ENCODE results near the gene MME. TPM values are rescaled to one million over a fixed set of nuclear protein-coding genes. Genes with fewer than 3 reads are reported as not detected.

The MME gene
- total RNA-seq, 2 experiments from 2014 or later, result 84.4 to 118 TPM

GRCh38 chr3:155089495-155089894 lies 9.4 kb downstream of the MME start:
- peaks cover 16% of the 10 kb centered on the region; the same call in 1 of the 2 replicates for H3K79me2 ChIP-seq (ENCODE audit: insufficient read depth, low read depth, low read length)
- H3K4me1 ChIP-seq (ENCODE audit: insufficient read depth, low read length, poor library complexity, severe bottlenecking), result peaks cover 40% of the 10 kb centered on the region
- POLR2A ChIA-PET, result no interaction called here
- H3K4me2 ChIP-seq (ENCODE audit: low read length), result no peak overlapping the region
- H3K9me3 ChIP-seq (ENCODE audit: low read length), result no peaks in the 10 kb centered on the region
- no peak overlapping the region for H3K27ac ChIP-seq (ENCODE audit: low read depth, low read length, poor library complexity, severe bottlenecking)
- CTCF ChIA-PET (ENCODE audit: unreplicated experiment), result no interaction called here
- no peak overlapping the region for H3K4me3 ChIP-seq (ENCODE audit: low read depth, low read length, poor library complexity, severe bottlenecking)
- no peak for DNase-seq (ENCODE audit: low spot score)
- TF ChIP-seq CTCF (conservative IDR thresholded peaks at IDR 0.05; ENCODE audit: low read length) (no peak), EZH2phosphoT487 (IDR thresholded peaks at IDR 0.05; ENCODE audit: borderline replicate concordance, low read depth, low read length) (no peak)
- no peak overlapping the region for H2AFZ ChIP-seq (ENCODE audit: low read length)
- no peaks in the 10 kb centered on the region for H3K9me2 ChIP-seq (ENCODE audit: insufficient read depth, low read length)
- H3K36me3 ChIP-seq (ENCODE audit: insufficient read depth, low read length), result peaks cover 85% of the 10 kb centered on the region
- intact Hi-C loops (cut with micrococcal nuclease; ENCODE audit: unreplicated experiment), result no loop called here
- BruUV-seq (replicated peaks), result no TSS peak
- no peaks in the 10 kb centered on the region for H4K20me1 ChIP-seq (ENCODE audit: insufficient read depth, low read length)

- DNase-seq (ENCODE audit: low spot score), result peak; percentile 79
- Histone ChIP-seq H3K4me2 (ENCODE audit: low read length) (peak overlapping the region; percentile 63), H3K79me2 (ENCODE audit: insufficient read depth, low read depth, low read length) (peaks cover 43% of the 10 kb centered on the region; the same call in 1 of the 2 replicates), H3K9me2 (ENCODE audit: insufficient read depth, low read length) (no peaks in the 10 kb centered on the region), H3K4me1 (ENCODE audit: insufficient read depth, low read length, poor library complexity, severe bottlenecking) (peaks cover 68% of the 10 kb centered on the region), H3K27ac (ENCODE audit: low read depth, low read length, poor library complexity, severe bottlenecking) (peak overlapping the region; percentile 76), H2AFZ (ENCODE audit: low read length) (no peak overlapping the region), H3K4me3 (ENCODE audit: low read depth, low read length, poor library complexity, severe bottlenecking) (peak overlapping the region; percentile 2), H3K36me3 (ENCODE audit: insufficient read depth, low read length) (peaks cover 85% of the 10 kb centered on the region), H4K20me1 (ENCODE audit: insufficient read depth, low read length) (no peaks in the 10 kb centered on the region), H3K9me3 (ENCODE audit: low read length) (peaks cover 9% of the 10 kb centered on the region; the same call in 1 of the 2 replicates)
- POLR2A ChIA-PET, result interaction anchor here (0.6 to 3.5 kb wide), 7 partner anchors 12 to 1207 kb away, joined by 3 to 13 read pairs (median 5); partner anchors contain the start of gene MME
- TF ChIP-seq CTCF (conservative IDR thresholded peaks at IDR 0.05; ENCODE audit: low read length) (no peak), EZH2phosphoT487 (IDR thresholded peaks at IDR 0.05; ENCODE audit: borderline replicate concordance, low read depth, low read length) (no peak)
- CTCF ChIA-PET (ENCODE audit: unreplicated experiment), result interaction anchor here (1.1 kb wide), 1 partner anchor 10 kb away, joined by 3 read pairs; no protein-coding TSS in a partner anchor
- intact Hi-C loops (cut with micrococcal nuclease; ENCODE audit: unreplicated experiment), result no loop called here
- BruUV-seq (replicated peaks), result no TSS peak
Observed at GRCh38 chr3:155093261-155093660, 13.1 kb downstream of the MME start.

GRCh38 chr3:155096303-155097008 lies 16.3 kb downstream of the MME start:
- H3K27ac ChIP-seq (ENCODE audit: low read depth, low read length, poor library complexity, severe bottlenecking), result peak overlapping the region; percentile 19
- POLR2A ChIA-PET, result interaction anchor here (1.1 to 3.2 kb wide), 6 partner anchors 7 to 17 kb away, joined by 3 to 13 read pairs (median 4); partner anchors contain the start of gene MME

More at GRCh38 chr3:155096303-155097008, 16.3 kb downstream of the MME start:
- peaks cover 50% of the 10 kb centered on the region; the same call in 1 of the 2 replicates for H3K79me2 ChIP-seq (ENCODE audit: insufficient read depth, low read depth, low read length)
- TF ChIP-seq EZH2phosphoT487 (IDR thresholded peaks at IDR 0.05; ENCODE audit: borderline replicate concordance, low read depth, low read length) (no peak), CTCF (conservative IDR thresholded peaks at IDR 0.05; ENCODE audit: low read length) (no peak)
- no peak overlapping the region for H2AFZ ChIP-seq (ENCODE audit: low read length)
- intact Hi-C loops (cut with micrococcal nuclease; ENCODE audit: unreplicated experiment), result no loop called here
- H4K20me1 ChIP-seq (ENCODE audit: insufficient read depth, low read length), result no peaks in the 10 kb centered on the region
- H3K4me3 ChIP-seq (ENCODE audit: low read depth, low read length, poor library complexity, severe bottlenecking), result no peak overlapping the region
- CTCF ChIA-PET (ENCODE audit: unreplicated experiment), result no interaction called here
- peaks cover 65% of the 10 kb centered on the region for H3K4me1 ChIP-seq (ENCODE audit: insufficient read depth, low read length, poor library complexity, severe bottlenecking)
- H3K4me2 ChIP-seq (ENCODE audit: low read length), result 0 out of 2 replicates have a peak overlapping the region, but pooled peaks have one; percentile 21
- peaks cover 17% of the 10 kb centered on the region; the same call in 1 of the 2 replicates for H3K9me3 ChIP-seq (ENCODE audit: low read length)
- DNase-seq (ENCODE audit: low spot score), result no peak
- H3K36me3 ChIP-seq (ENCODE audit: insufficient read depth, low read length), result peaks cover 86% of the 10 kb centered on the region
- H3K9me2 ChIP-seq (ENCODE audit: insufficient read depth, low read length), result no peaks in the 10 kb centered on the region
- BruUV-seq (replicated peaks), result no TSS peak
